Effector memory CD4-positive, alpha-beta T cell (primary cell): ENCODE data around the gene RSAD1.
A peak's percentile ranks its signal among the peaks of the same experiment; 100 is the strongest.
"Not testable (repeated sequence)": the region's sequence is repeated elsewhere in the genome, so short reads cannot be mapped to it uniquely, and the experiment has no call there.

ENCODE experiments used
- DNase-seq, 3 donors: peaks; one replicate each; pipeline ENCODE4 v3.0.0-alpha.2; 2020
- H3K27ac ChIP-seq: 2 replicates; pipeline ENCODE4 v1.7.0; 2013; ENCODE audit warnings: mild to moderate bottlenecking, low read length, moderate library complexity; ENCODE audit not compliant: insufficient read depth, poor library complexity, severe bottlenecking
- H3K27me3 ChIP-seq: replicated peaks from 2 replicates; pipeline ENCODE4 v1.7.0; 2013; ENCODE audit warnings: mild to moderate bottlenecking, low read length; ENCODE audit not compliant: insufficient read depth, control insufficient read depth, poor library complexity, severe bottlenecking
- H3K36me3 ChIP-seq: 2 replicates; pipeline ENCODE4 v1.7.0; 2013; ENCODE audit warnings: mild to moderate bottlenecking, low read length, moderate library complexity; ENCODE audit not compliant: control insufficient read depth, insufficient read depth
- H3K4me1 ChIP-seq: 2 replicates; pipeline ENCODE4 v1.7.0; 2013; ENCODE audit warnings: low read length, mild to moderate bottlenecking; ENCODE audit not compliant: control insufficient read depth, insufficient read depth, poor library complexity, severe bottlenecking
- H3K4me3 ChIP-seq: 2 replicates; pipeline ENCODE4 v1.7.0; 2013; ENCODE audit warnings: low read length, low read depth, mild to moderate bottlenecking; ENCODE audit not compliant: insufficient read depth, poor library complexity, severe bottlenecking
- H3K9me3 ChIP-seq: 2 replicates; pipeline ENCODE4 v1.7.0; 2013; ENCODE audit warnings: mild to moderate bottlenecking, low read length, moderate library complexity; ENCODE audit not compliant: control insufficient read depth

Gene RSAD1

DNA sequence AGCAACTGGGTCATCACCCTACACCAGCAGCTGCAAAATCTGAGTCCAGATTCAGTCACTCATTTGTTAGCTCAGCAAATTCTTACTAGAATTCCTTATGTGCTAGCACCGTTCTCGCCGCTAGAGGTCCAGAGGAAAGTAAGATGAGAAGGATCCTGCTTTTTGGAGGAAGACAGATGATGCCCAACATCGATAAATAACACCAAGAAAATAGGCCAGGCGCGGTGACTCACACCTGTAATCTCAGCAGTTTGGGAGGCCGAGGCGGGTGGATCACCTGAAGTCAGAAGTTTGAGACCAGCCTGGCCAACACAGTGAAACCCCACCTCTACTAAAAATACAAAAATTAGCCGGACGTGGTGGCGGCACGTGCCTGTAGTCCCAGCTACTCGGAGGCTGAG lies 5.9 kb upstream of the RSAD1 start:
- not testable (repeated sequence) for H3K36me3 ChIP-seq, H3K9me3 ChIP-seq, DNase-seq, H3K27ac ChIP-seq, H3K4me3 ChIP-seq
- Histone ChIP-seq H3K4me1 (peaks cover 12% of the 10 kb centered on the region), H3K27me3 (peaks cover 16% of the 10 kb centered on the region)

DNA sequence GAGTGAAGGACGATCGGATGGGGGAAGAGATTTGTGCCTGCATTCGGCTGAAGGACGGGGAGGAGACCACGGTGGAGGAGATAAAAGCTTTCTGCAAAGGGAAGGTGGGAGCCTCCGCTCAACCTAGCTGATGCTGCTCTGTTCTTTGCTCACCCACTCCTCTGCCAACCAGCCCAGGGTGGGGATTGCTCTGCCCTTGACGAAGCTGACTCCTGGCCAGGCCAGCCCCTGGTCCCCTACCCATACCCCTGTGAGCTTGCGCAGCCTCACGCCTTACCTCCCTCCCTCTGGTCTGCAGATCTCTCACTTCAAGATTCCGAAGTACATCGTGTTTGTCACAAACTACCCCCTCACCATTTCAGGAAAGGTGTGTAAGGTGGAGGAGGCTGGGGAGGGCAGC lies 4.8 kb upstream of the RSAD1 start:
- Histone ChIP-seq H3K27me3 (peaks cover 10% of the 10 kb centered on the region), H3K4me1 (peaks cover 13% of the 10 kb centered on the region), H3K36me3 (no peaks in the 10 kb centered on the region), H3K4me3 (no peak overlapping the region), H3K9me3 (no peaks in the 10 kb centered on the region), H3K27ac (no peak overlapping the region)
- DNase-seq, result no peak

DNA sequence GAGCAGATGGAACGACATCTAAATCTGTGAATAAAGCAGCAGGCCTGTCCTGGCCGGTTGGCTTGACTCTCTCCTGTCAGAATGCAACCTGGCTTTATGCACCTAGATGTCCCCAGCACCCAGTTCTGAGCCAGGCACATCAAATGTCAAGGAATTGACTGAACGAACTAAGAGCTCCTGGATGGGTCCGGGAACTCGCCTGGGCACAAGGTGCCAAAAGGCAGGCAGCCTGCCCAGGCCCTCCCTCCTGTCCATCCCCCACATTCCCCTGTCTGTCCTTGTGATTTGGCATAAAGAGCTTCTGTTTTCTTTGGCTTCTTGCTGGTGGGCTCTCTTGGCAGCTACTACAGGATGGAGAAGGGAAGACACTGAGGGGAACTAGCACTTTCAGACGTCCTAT lies 4.1 kb upstream of the RSAD1 start:
- Histone ChIP-seq H3K4me1 (peaks cover 10% of the 10 kb centered on the region), H3K4me3 (no peak overlapping the region), H3K27ac (no peak overlapping the region), H3K36me3 (no peaks in the 10 kb centered on the region), H3K27me3 (peaks cover 3% of the 10 kb centered on the region), H3K9me3 (no peaks in the 10 kb centered on the region)
- no peak for DNase-seq

DNA sequence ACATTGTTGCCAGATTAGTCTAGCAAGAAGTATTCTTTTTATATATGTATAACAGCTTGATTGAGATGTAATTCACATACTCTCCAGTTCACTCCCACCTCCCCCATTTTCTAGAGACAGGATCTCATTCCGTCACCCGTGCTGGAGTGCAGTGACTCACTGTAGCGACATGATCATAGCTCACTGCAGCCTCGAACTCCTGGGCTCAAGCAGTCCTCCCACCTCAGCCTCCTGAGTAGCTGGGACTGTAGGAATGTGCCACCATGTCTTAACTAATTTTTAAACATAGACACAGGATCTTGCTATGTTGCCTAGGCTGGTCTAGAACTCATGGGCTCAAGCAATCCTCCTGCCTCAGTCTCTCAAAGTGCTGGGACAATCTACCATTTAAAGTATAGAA lies 3.3 kb upstream of the RSAD1 start:
- H3K36me3 ChIP-seq, result no peaks in the 10 kb centered on the region
- H3K4me1 ChIP-seq, result peaks cover 14% of the 10 kb centered on the region
- H3K9me3 ChIP-seq, result no peaks in the 10 kb centered on the region
- H3K4me3 ChIP-seq, result no peak overlapping the region
- no peak for DNase-seq
- H3K27ac ChIP-seq, result no peak overlapping the region
- no peaks in the 10 kb centered on the region for H3K27me3 ChIP-seq

DNA sequence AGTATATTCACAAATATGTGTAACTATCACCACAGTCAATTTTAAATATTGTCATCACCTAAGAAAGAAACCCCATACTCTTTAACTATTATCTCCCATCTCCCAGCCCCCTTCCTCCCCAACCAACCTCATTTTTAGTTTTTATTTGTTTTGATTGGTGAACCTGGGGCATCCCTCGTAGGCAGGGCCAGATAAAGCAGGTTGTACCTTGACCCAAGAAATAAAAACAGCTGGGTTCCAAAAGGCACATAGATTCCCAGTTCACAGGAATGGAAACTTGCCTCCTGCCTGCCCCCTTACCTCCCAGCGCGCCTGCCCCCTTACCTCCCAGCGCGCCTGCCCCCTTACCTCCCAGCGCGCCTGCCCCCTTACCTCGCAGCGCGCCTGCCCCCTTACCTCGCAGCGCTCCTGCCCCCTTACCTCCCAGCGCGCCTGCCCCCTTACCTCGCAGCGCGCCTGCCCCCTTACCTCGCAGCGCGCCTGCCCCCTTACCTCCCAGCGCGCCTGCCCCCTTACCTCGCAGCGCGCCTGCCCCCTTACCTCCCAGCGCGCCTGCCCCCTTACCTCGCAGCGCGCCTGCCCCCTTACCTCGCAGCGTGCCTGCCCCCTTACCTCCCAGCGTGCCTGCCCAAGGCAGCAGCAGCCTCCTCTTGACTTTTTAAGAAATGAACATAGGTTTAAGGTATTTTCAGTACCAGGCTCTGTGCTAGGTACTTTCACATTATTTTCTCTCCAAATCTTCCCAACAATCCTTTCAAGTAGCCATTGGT lies 2.7 kb upstream of the RSAD1 start:
- not testable (repeated sequence) for H3K9me3 ChIP-seq, H3K27me3 ChIP-seq, H3K4me3 ChIP-seq, H3K27ac ChIP-seq, H3K36me3 ChIP-seq, DNase-seq
- peaks cover 14% of the 10 kb centered on the region for H3K4me1 ChIP-seq

GRCh38 chr17:50476545-50477315 lies 1.9 kb upstream of the RSAD1 start:
- Histone ChIP-seq H3K27ac (no peak overlapping the region), H3K4me1 (peaks cover 14% of the 10 kb centered on the region), H3K9me3 (no peaks in the 10 kb centered on the region), H3K36me3 (no peaks in the 10 kb centered on the region), H3K4me3 (no peak overlapping the region), H3K27me3 (no peaks in the 10 kb centered on the region)
- no peak for DNase-seq

GRCh38 chr17:50477976-50478375 lies 684 bp upstream of the RSAD1 start:
- Histone ChIP-seq H3K27ac (peak overlapping the region; percentile 75), H3K9me3 (no peaks in the 10 kb centered on the region), H3K4me3 (no peak overlapping the region), H3K4me1 (peaks cover 14% of the 10 kb centered on the region), H3K36me3 (no peaks in the 10 kb centered on the region), H3K27me3 (no peaks in the 10 kb centered on the region)
- DNase-seq, result no peak

GRCh38 chr17:50479522-50480141 lies 972 bp downstream of the RSAD1 start:
- H3K9me3 ChIP-seq, result no peaks in the 10 kb centered on the region
- peak overlapping the region; percentile 75 for H3K27ac ChIP-seq
- H3K4me3 ChIP-seq, result peak overlapping the region; percentile 91
- peaks cover 14% of the 10 kb centered on the region for H3K4me1 ChIP-seq
- peaks cover 16% of the 10 kb centered on the region for H3K36me3 ChIP-seq
- peak; percentile 20 to 46 (median 39) for DNase-seq
- no peaks in the 10 kb centered on the region for H3K27me3 ChIP-seq

- Histone ChIP-seq H3K27me3 (no peaks in the 10 kb centered on the region), H3K4me3 (no peak overlapping the region), H3K4me1 (peaks cover 14% of the 10 kb centered on the region), H3K27ac (no peak overlapping the region), H3K9me3 (no peaks in the 10 kb centered on the region), H3K36me3 (peaks cover 21% of the 10 kb centered on the region)
- no peak for DNase-seq
Measured at GRCh38 chr17:50480142-50480764, 1.6 kb downstream of the RSAD1 start.
